Fibroblast of lung (primary cell): ENCODE results near the gene JAG1. TPM values are rescaled to one million over a fixed set of nuclear protein-coding genes. Genes with fewer than 3 reads are reported as not detected.
A peak's percentile ranks its signal among the peaks of the same experiment; 100 is the strongest.

Experiments
- DNase-seq, 2 donors: peaks; one replicate each; pipeline versions ENCODE4 v3.0.0 to v3.0.0-alpha.2; 2010; ENCODE audit warnings: low read depth in 2 of 2
- H2AFZ ChIP-seq: 2 replicates; pipeline ENCODE4 v1.5.1; 2012; ENCODE audit warnings: low read length, control low read depth, inconsistent platforms
- H3K27ac ChIP-seq: 2 replicates; pipeline ENCODE4 v1.5.1; 2011; ENCODE audit warnings: low read length, control low read depth; ENCODE audit not compliant: insufficient read depth
- H3K27me3 ChIP-seq: 2 replicates; pipeline ENCODE4 v1.5.1; 2011; ENCODE audit warnings: mild to moderate bottlenecking, low read length; ENCODE audit not compliant: control insufficient read depth, insufficient read depth
- H3K36me3 ChIP-seq: 2 replicates; pipeline ENCODE4 v1.5.1; 2011; ENCODE audit warnings: low read length; ENCODE audit not compliant: control insufficient read depth, insufficient read depth
- H3K4me1 ChIP-seq: 2 replicates; pipeline ENCODE4 v1.5.1; 2011; ENCODE audit warnings: low read length; ENCODE audit not compliant: control insufficient read depth, insufficient read depth; ENCODE audit errors: extremely low read depth
- H3K4me2 ChIP-seq: 2 replicates; pipeline ENCODE4 v1.5.1; 2011; ENCODE audit warnings: low read length, control low read depth; ENCODE audit not compliant: insufficient read depth; ENCODE audit errors: extremely low read depth
- H3K4me3 ChIP-seq, 4 experiments: fragments of 200-600 bp in 1 of 4; sonication (generic) in 1 of 4; replicated peaks in 1 of 4; 2 replicates each; pipeline ENCODE4 v1.5.1; 2011 to 2016; ENCODE audit warnings: low read length in 4 of 4, low read depth in 3 of 4, mild to moderate bottlenecking in 3 of 4, control low read depth in 2 of 4, inconsistent platforms in 1 of 4, mixed read lengths in 1 of 4; ENCODE audit not compliant: insufficient read depth in 1 of 4; ENCODE audit errors: control extremely low read depth in 1 of 4
- H3K79me2 ChIP-seq: 2 replicates; pipeline ENCODE4 v1.5.1; 2012; ENCODE audit warnings: mild to moderate bottlenecking, low read length, inconsistent platforms; ENCODE audit not compliant: control insufficient read depth, insufficient read depth
- H3K9ac ChIP-seq: 2 replicates; pipeline ENCODE4 v1.5.1; 2011; ENCODE audit warnings: mild to moderate bottlenecking, low read length, control low read depth; ENCODE audit not compliant: insufficient read depth
- H3K9me3 ChIP-seq: 2 replicates; pipeline ENCODE4 v1.5.1; 2012; ENCODE audit warnings: low read depth, low read length; ENCODE audit not compliant: control insufficient read depth, insufficient read depth
- H4K20me1 ChIP-seq: 2 replicates; pipeline ENCODE4 v1.5.1; 2011; ENCODE audit warnings: low read length; ENCODE audit not compliant: control insufficient read depth, insufficient read depth; ENCODE audit errors: extremely low read depth
- EZH2 ChIP-seq: IDR thresholded peaks from 2 replicates; pipeline ENCODE4 v1.5.1; 2012; ENCODE audit warnings: low read length, control low read depth, mild to moderate bottlenecking; ENCODE audit errors: missing control alignments
- polyA plus RNA-seq, 2 donors: library from polyadenylated mRNA; depleted of rRNA in 1 of 2; stranded (reverse) in 1 of 2; unstranded in 1 of 2; fragments of >200 nt; gene quantifications; 2 replicates each; pipeline ENCODE4 v1.2.1, GENCODE V29; 2011 to 2012; ENCODE audit warnings: missing spikeins in 1 of 2
- total RNA-seq: library from RNA; depleted of rRNA; stranded (reverse); fragments of >200 nt; gene quantifications from 2 replicates; pipeline ENCODE4 v1.2.1, GENCODE V29; 2014
- TF ChIP-seq, protein P1 (sequence below), 2 donors: IDR thresholded peaks in 1 of 2; conservative IDR thresholded peaks in 1 of 2; 1 replicate in 1 of 2; 2 replicates in 1 of 2; pipeline ENCODE4 v1.5.1; 2011 to 2012; ENCODE audit warnings: low read length in 2 of 2, control low read depth in 1 of 2, inconsistent platforms in 1 of 2, low read depth in 1 of 2, mild to moderate bottlenecking in 1 of 2

The JAG1 gene
- total and polyA plus RNA-seq, 2 donors (not counting 1 experiment from before 2014, with no cell fraction given): 16.3 to 57.3 TPM

DNA sequence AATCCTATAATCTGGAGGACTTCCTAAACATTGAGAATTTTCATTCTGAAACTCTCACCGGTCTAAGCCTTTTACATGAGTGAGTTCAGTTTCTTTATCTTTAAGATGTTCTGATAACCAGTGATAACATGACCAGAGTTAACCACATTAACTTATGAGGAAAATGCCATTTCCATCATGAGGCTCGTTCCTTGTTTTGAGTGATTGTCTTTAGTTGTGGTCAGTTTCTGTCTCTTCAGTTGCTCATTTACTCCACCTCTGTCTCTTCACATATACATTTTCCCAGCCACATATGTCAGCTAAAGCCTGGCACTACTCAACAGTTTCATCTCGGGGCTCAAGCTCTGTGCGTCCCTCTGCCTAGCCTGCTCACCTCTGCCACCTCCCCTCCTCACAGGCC is 70.4 kb downstream of the JAG1 start:
- no peak for DNase-seq
- Histone ChIP-seq H3K4me2 (no peak overlapping the region), H3K4me3 (no peak overlapping the region), H3K27me3 (no peaks in the 10 kb centered on the region), H3K9me3 (no peaks in the 10 kb centered on the region), H3K27ac (no peak overlapping the region), H3K36me3 (no peaks in the 10 kb centered on the region), H4K20me1 (no peaks in the 10 kb centered on the region), H3K4me1 (peaks cover 26% of the 10 kb centered on the region), H3K79me2 (no peaks in the 10 kb centered on the region), H2AFZ (no peak overlapping the region), H3K9ac (no peak overlapping the region)
- no peak for TF ChIP-seq EZH2
- TF ChIP-seq, protein P1, sequence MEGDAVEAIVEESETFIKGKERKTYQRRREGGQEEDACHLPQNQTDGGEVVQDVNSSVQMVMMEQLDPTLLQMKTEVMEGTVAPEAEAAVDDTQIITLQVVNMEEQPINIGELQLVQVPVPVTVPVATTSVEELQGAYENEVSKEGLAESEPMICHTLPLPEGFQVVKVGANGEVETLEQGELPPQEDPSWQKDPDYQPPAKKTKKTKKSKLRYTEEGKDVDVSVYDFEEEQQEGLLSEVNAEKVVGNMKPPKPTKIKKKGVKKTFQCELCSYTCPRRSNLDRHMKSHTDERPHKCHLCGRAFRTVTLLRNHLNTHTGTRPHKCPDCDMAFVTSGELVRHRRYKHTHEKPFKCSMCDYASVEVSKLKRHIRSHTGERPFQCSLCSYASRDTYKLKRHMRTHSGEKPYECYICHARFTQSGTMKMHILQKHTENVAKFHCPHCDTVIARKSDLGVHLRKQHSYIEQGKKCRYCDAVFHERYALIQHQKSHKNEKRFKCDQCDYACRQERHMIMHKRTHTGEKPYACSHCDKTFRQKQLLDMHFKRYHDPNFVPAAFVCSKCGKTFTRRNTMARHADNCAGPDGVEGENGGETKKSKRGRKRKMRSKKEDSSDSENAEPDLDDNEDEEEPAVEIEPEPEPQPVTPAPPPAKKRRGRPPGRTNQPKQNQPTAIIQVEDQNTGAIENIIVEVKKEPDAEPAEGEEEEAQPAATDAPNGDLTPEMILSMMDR (conservative IDR thresholded peaks at IDR 0.05 in 1 of 2, IDR thresholded peaks at IDR 0.05 in 1 of 2; ENCODE audit: low read depth in 1 of 2, low read length in 2 of 2): no peak

DNA sequence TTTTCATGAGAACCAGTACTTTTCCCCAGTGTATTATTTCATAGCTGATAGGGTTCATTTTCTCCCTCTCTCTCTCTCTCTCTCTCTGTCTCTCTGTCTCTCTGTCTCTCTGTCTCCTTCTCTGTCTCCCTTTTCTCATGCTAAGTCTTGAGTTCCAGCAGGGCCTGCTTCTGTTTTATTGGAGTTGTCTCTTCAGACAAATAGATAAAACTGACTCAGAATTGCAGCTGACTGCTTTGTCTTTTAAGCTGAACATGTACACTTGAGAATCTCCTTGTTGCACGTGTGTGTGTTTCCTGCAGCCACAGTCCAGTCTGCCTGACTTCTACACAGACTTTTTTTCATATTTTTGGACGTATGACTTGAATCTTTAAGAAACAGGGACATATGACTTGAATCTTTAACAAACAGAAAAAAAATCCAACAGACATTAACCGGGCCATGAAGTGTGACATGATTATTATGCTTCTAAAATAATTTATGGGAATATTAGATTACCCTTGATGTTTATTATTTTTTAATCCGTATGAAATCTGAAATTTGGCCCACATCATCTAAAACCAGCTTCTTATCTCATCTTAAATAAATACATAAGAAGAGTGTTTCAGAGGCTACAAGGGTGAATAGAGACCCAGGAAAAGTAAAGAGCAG is 71.5 kb downstream of the JAG1 start:
- DNase-seq: peak in 1 of 2 donors; percentile 44
- H3K9ac ChIP-seq: no peak overlapping the region
- H3K4me3 ChIP-seq: no peak overlapping the region
- no peaks in the 10 kb centered on the region for H4K20me1 ChIP-seq
- no peaks in the 10 kb centered on the region for H3K79me2 ChIP-seq
- H3K27ac ChIP-seq: no peak overlapping the region
- H3K27me3 ChIP-seq: no peaks in the 10 kb centered on the region
- no peaks in the 10 kb centered on the region for H3K9me3 ChIP-seq
- H2AFZ ChIP-seq: no peak overlapping the region
- H3K4me2 ChIP-seq: no peak overlapping the region
- peaks cover 31% of the 10 kb centered on the region for H3K4me1 ChIP-seq
- no peak for TF ChIP-seq EZH2
- no peaks in the 10 kb centered on the region for H3K36me3 ChIP-seq

GRCh38 chr20:10597637-10598036 is 76.2 kb downstream of the JAG1 start:
- no peak overlapping the region for H3K4me2 ChIP-seq
- no peak for DNase-seq
- H3K36me3 ChIP-seq: no peaks in the 10 kb centered on the region
- no peaks in the 10 kb centered on the region for H3K9me3 ChIP-seq
- peaks cover 18% of the 10 kb centered on the region for H3K4me1 ChIP-seq
- H3K27ac ChIP-seq: no peak overlapping the region
- H2AFZ ChIP-seq: no peak overlapping the region
- H3K9ac ChIP-seq: no peak overlapping the region
- H4K20me1 ChIP-seq: no peaks in the 10 kb centered on the region
- no peaks in the 10 kb centered on the region for H3K27me3 ChIP-seq
- H3K4me3 ChIP-seq: no peak overlapping the region
- TF ChIP-seq, protein P1 (conservative IDR thresholded peaks at IDR 0.05 in 1 of 2, IDR thresholded peaks at IDR 0.05 in 1 of 2; ENCODE audit: low read depth in 1 of 2, low read length in 2 of 2): no peak
- no peak for TF ChIP-seq EZH2
- no peaks in the 10 kb centered on the region for H3K79me2 ChIP-seq
